H9 (cell line): ENCODE results near the gene RAB33B. TPM values are rescaled to one million over a fixed set of nuclear protein-coding genes. Genes with fewer than 3 reads are reported as not detected.
A peak's percentile ranks its signal among the peaks of the same experiment; 100 is the strongest.

ENCODE experiments used
- DNase-seq: peaks from one replicate; pipeline ENCODE4 v3.0.0-alpha.2; 2017
- H2AFZ ChIP-seq: one replicate; pipeline ENCODE4 v1.6.1; 2013; ENCODE audit warnings: mild to moderate bottlenecking, low read length, control low read depth, moderate library complexity
- H2AK5ac ChIP-seq: 2 replicates; pipeline ENCODE4 v1.6.1; 2013; ENCODE audit warnings: low read length, control low read depth, mixed read lengths; ENCODE audit not compliant: insufficient read length
- H2BK120ac ChIP-seq: one replicate; pipeline ENCODE4 v1.6.1; 2013; ENCODE audit warnings: low read depth, mild to moderate bottlenecking, low read length, control low read depth, inconsistent platforms; ENCODE audit not compliant: poor library complexity, severe bottlenecking
- H2BK12ac ChIP-seq: 2 replicates; pipeline ENCODE4 v1.6.1; 2013; ENCODE audit warnings: low read length, control low read depth, mixed read lengths, low read depth; ENCODE audit not compliant: insufficient read length
- H2BK15ac ChIP-seq: 2 replicates; pipeline ENCODE4 v1.6.1; 2013; ENCODE audit warnings: low read depth, low read length, control low read depth
- H2BK20ac ChIP-seq: one replicate; pipeline ENCODE4 v1.6.1; 2013; ENCODE audit warnings: low read depth, mild to moderate bottlenecking, low read length, control low read depth, inconsistent platforms; ENCODE audit not compliant: poor library complexity, severe bottlenecking
- H2BK5ac ChIP-seq: 2 replicates; pipeline ENCODE4 v1.6.1; 2013; ENCODE audit warnings: low read length, control low read depth, mixed read lengths; ENCODE audit not compliant: insufficient read length
- H3K14ac ChIP-seq: 2 replicates; pipeline ENCODE4 v1.6.1; 2013; ENCODE audit warnings: low read length, control low read depth; ENCODE audit not compliant: insufficient read depth
- H3K18ac ChIP-seq: 2 replicates; pipeline ENCODE4 v1.6.1; 2013; ENCODE audit warnings: low read depth, mild to moderate bottlenecking, mixed read lengths, low read length, control low read depth; ENCODE audit not compliant: insufficient read length
- H3K23ac ChIP-seq: 2 replicates; pipeline ENCODE4 v1.6.1; 2013; ENCODE audit warnings: low read length, control low read depth, mixed read lengths, low read depth; ENCODE audit not compliant: insufficient read length
- H3K23me2 ChIP-seq: 2 replicates; pipeline ENCODE4 v1.6.1; 2013; ENCODE audit warnings: low read depth, mild to moderate bottlenecking, mixed read lengths, low read length, control low read depth; ENCODE audit not compliant: insufficient read length, poor library complexity, severe bottlenecking
- H3K27ac ChIP-seq: 2 replicates; pipeline ENCODE4 v1.5.1; 2013; ENCODE audit warnings: low read length, control low read depth, mixed read lengths, low read depth; ENCODE audit not compliant: insufficient read length
- H3K27me3 ChIP-seq: 2 replicates; pipeline ENCODE4 v1.6.1; 2013; ENCODE audit warnings: low read length, control low read depth, inconsistent platforms; ENCODE audit not compliant: insufficient read depth
- H3K4ac ChIP-seq: 2 replicates; pipeline ENCODE4 v1.6.1; 2013; ENCODE audit warnings: low read depth, mild to moderate bottlenecking, control low read depth, inconsistent platforms, low read length, moderate library complexity
- H3K4me1 ChIP-seq: 2 replicates; pipeline ENCODE4 v1.6.1; 2013; ENCODE audit warnings: low read length, control low read depth, inconsistent platforms; ENCODE audit not compliant: insufficient read depth
- H3K4me2 ChIP-seq: 2 replicates; pipeline ENCODE4 v1.6.1; 2013; ENCODE audit warnings: low read length, control low read depth, mixed read lengths; ENCODE audit not compliant: insufficient read length, insufficient read depth
- H3K56ac ChIP-seq: 2 replicates; pipeline ENCODE4 v1.6.1; 2013; ENCODE audit warnings: low read depth, mild to moderate bottlenecking, mixed read lengths, low read length, control low read depth; ENCODE audit not compliant: insufficient read length
- H3K79me1 ChIP-seq: 2 replicates; pipeline ENCODE4 v1.6.1; 2013; ENCODE audit warnings: low read depth, mild to moderate bottlenecking, moderate library complexity, low read length, control low read depth, inconsistent platforms; ENCODE audit not compliant: insufficient read depth, poor library complexity, severe bottlenecking
- H3K79me2 ChIP-seq: 2 replicates; pipeline ENCODE4 v1.6.1; 2013; ENCODE audit warnings: low read length, control low read depth, inconsistent platforms; ENCODE audit not compliant: insufficient read depth
- H3K9ac ChIP-seq: 2 replicates; pipeline ENCODE4 v1.6.1; 2013; ENCODE audit warnings: low read length, control low read depth, mixed read lengths; ENCODE audit not compliant: insufficient read length; ENCODE audit errors: extremely low read depth
- H3K9me3 ChIP-seq: one replicate; pipeline ENCODE4 v1.6.1; 2013; ENCODE audit warnings: low read depth, low read length, inconsistent platforms; ENCODE audit not compliant: control insufficient read depth
- H3T11ph ChIP-seq: one replicate; pipeline ENCODE4 v1.6.1; 2013; ENCODE audit warnings: mild to moderate bottlenecking, low read length, control low read depth, inconsistent platforms
- H4K20me1 ChIP-seq: one replicate; pipeline ENCODE4 v1.6.1; 2013; ENCODE audit not compliant: control insufficient read depth, insufficient read length, insufficient read depth
- H4K5ac ChIP-seq: 2 replicates; pipeline ENCODE4 v1.6.1; 2013; ENCODE audit warnings: low read depth, mild to moderate bottlenecking, mixed read lengths, low read length, control low read depth; ENCODE audit not compliant: insufficient read length
- H4K8ac ChIP-seq: replicated peaks from 2 replicates; pipeline ENCODE4 v1.6.1; 2013; ENCODE audit warnings: low read length, control low read depth, mixed read lengths, low read depth; ENCODE audit not compliant: insufficient read length
- H4K91ac ChIP-seq: 2 replicates; pipeline ENCODE4 v1.6.1; 2013; ENCODE audit warnings: low read depth, mild to moderate bottlenecking, moderate library complexity, mixed read lengths, low read length, control low read depth; ENCODE audit not compliant: insufficient read length
- H3K27ac Mint-ChIP-seq, 3 experiments: 2 replicates in 2 of 3; 3 replicates in 1 of 3; pipeline ENCODE4 v1.8.0; 2020 to 2021; ENCODE audit warnings: mixed read lengths in 3 of 3, mild to moderate bottlenecking in 1 of 3, moderate library complexity in 1 of 3
- H3K27me3 Mint-ChIP-seq: 2 replicates; pipeline ENCODE4 v1.8.0; 2021; ENCODE audit warnings: low read depth, mild to moderate bottlenecking, moderate library complexity, mixed read lengths
- H3K36me3 Mint-ChIP-seq, 3 experiments: 2 replicates in 2 of 3; 3 replicates in 1 of 3; pipeline ENCODE4 v1.8.0; 2020 to 2021; ENCODE audit warnings: low read depth in 3 of 3, mixed read lengths in 3 of 3; ENCODE audit not compliant: insufficient read depth in 1 of 3
- H3K4me1 Mint-ChIP-seq, 2 experiments: 2 replicates each; pipeline ENCODE4 v1.8.0; 2020; ENCODE audit warnings: mixed read lengths in 2 of 2
- H3K4me3 Mint-ChIP-seq, 2 experiments: 2 replicates in 1 of 2; 3 replicates in 1 of 2; pipeline ENCODE4 v1.8.0; 2020 to 2021; ENCODE audit warnings: mild to moderate bottlenecking in 2 of 2, mixed read lengths in 2 of 2, moderate library complexity in 1 of 2
- H3K9me3 Mint-ChIP-seq, 2 experiments: 2 replicates in 1 of 2; 3 replicates in 1 of 2; pipeline ENCODE4 v1.8.0; 2020; ENCODE audit warnings: mild to moderate bottlenecking in 2 of 2, mixed read lengths in 2 of 2, moderate library complexity in 1 of 2
- WGBS: extraction: QIAGEN DNeasy Blood & Tissue Kit; methylation state at CpG from one replicate; pipeline ENCODE4 v1.1.7; 2013; ENCODE audit warnings: missing lambda C conversion rate, low lambda C conversion rate, mixed read lengths; ENCODE audit not compliant: insufficient read length; ENCODE audit errors: extremely low coverage; 5-methylcytosine and 5-hydroxymethylcytosine counted together
- total RNA-seq: library from RNA; stranded (reverse); gene quantifications from 2 replicates; pipeline ENCODE4 v1.2.1, GENCODE V29; 2021
- TF ChIP-seq, protein P1 (sequence below): fragments of 200-600 bp; sonication (generic); conservative IDR thresholded peaks from 3 replicates; pipeline ENCODE4 v1.8.0; 2021; ENCODE audit warnings: antibody characterized with exemption, mild to moderate bottlenecking

The RAB33B gene
- total RNA-seq, 1 experiment from 2014 or later: 7.7 TPM

DNA sequence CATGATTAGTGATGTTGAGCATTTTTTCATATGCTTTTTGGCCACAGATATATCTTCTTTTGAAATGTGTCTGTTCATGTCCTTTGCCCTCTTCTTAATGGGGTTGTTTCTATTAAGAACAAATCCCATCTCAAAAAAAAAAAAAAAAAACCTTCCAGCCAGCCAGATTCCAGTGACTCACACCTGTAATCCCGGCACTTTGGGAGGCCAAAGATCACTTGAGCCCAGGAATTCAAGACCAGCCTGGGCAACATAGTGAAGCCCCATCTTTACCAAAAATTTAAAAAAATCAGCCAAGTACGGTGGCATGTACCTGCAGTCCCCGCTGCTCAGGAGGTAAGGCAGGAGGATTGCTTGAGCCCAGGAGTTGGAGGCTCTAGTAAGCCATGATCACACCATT is 5.1 kb downstream of the RAB33B start:
- Histone ChIP-seq H2BK120ac (no peak overlapping the region), H2BK20ac (no peak overlapping the region), H4K8ac (no peak overlapping the region), H3K27ac (peak overlapping the region; percentile 19), H3K4ac (no peak overlapping the region), H2BK12ac (no peak overlapping the region), H3K79me1 (peaks cover 7% of the 10 kb centered on the region), H3K79me2 (peaks cover 29% of the 10 kb centered on the region; the same call in 1 of the 2 replicates), H3T11ph (no peak overlapping the region), H3K27me3 (no peaks in the 10 kb centered on the region), H3K56ac (no peak overlapping the region), H4K20me1 (no peaks in the 10 kb centered on the region), H3K14ac (no peak overlapping the region), H3K9ac (no peak overlapping the region), H2AK5ac (no peak overlapping the region), H3K23me2 (peaks cover 11% of the 10 kb centered on the region), H3K18ac (no peak overlapping the region), H4K91ac (no peak overlapping the region), H3K4me2 (no peak overlapping the region), H2BK5ac (peak overlapping the region; percentile 46), H4K5ac (no peak overlapping the region), H3K4me1 (no peaks in the 10 kb centered on the region; the same call in none of the 2 replicates), H3K9me3 (no peaks in the 10 kb centered on the region), H2AFZ (no peak overlapping the region), H3K23ac (no peak overlapping the region), H2BK15ac (no peak overlapping the region)
- Mint-ChIP-seq H3K27ac (peak overlapping the region in 2 of 3 experiments; percentile 60 to 73; a peak in 2 of 7 replicates), H3K9me3 (0 out of 5 replicates have a peak, but pooled peaks cover 0 to 2% of the 10 kb centered on the region in 2 experiments), H3K36me3 (peaks cover 2 to 13% (median 3%) of the 10 kb centered on the region in 3 experiments; a peak in 6 of 7 replicates), H3K27me3 (no peaks in the 10 kb centered on the region), H3K4me3 (no peak overlapping the region), H3K4me1 (peaks cover 62 to 65% of the 10 kb centered on the region in 2 experiments)
- DNase-seq: no peak
- TF ChIP-seq, protein P1, sequence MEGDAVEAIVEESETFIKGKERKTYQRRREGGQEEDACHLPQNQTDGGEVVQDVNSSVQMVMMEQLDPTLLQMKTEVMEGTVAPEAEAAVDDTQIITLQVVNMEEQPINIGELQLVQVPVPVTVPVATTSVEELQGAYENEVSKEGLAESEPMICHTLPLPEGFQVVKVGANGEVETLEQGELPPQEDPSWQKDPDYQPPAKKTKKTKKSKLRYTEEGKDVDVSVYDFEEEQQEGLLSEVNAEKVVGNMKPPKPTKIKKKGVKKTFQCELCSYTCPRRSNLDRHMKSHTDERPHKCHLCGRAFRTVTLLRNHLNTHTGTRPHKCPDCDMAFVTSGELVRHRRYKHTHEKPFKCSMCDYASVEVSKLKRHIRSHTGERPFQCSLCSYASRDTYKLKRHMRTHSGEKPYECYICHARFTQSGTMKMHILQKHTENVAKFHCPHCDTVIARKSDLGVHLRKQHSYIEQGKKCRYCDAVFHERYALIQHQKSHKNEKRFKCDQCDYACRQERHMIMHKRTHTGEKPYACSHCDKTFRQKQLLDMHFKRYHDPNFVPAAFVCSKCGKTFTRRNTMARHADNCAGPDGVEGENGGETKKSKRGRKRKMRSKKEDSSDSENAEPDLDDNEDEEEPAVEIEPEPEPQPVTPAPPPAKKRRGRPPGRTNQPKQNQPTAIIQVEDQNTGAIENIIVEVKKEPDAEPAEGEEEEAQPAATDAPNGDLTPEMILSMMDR: no peak
- WGBS: no CpG with 5 or more reads among the region's 3 CpGs
